HCT116 (cell line): ENCODE data around the gene CAST.

Experiments
- EZH2 ChIP-seq: fragments of 200-600 bp; sonication (generic); IDR thresholded peaks from 2 replicates; pipeline ENCODE4 v1.6.1; 2017; ENCODE audit warnings: antibody characterized with exemption, mixed run types
- ZFX ChIP-seq: fragments of 450-650 bp; IDR thresholded peaks from 2 replicates; pipeline ENCODE4 v1.6.1; 2017
- TF ChIP-seq, protein P1 (sequence below): IDR thresholded peaks from 2 replicates; pipeline ENCODE4 v1.6.1; 2012

DNA sequence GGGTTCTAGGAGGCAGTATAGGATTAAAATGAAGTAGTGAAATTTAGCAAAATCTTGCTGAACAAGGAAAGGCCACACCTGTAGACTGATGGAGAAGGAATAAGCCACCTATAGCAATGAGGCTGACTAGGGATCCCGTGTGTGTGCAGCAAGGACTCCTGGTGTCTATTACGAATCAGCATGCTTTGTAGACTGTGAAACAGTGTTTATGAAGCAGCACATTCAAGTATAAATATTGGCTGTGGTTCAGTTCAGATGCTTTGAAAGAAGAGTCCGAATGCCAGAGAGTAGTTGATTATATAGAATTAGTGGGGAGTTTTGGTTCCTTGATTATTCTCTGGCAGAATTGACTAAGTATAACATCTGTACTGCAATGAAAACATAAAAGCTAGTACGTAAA is 41.8 kb downstream of the CAST start:
- TF ChIP-seq EZH2 (no peak), ZFX (no peak)
- TF ChIP-seq, protein P1, sequence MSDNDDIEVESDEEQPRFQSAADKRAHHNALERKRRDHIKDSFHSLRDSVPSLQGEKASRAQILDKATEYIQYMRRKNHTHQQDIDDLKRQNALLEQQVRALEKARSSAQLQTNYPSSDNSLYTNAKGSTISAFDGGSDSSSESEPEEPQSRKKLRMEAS: no peak
